NOMO-1 (cell line): ENCODE measurements around the gene SLC24A4.

Source experiments
- DNase-seq, 2 experiments: peaks; one replicate each; lab custom pipeline; 2025; ENCODE audit not compliant: unreplicated experiment in 2 of 2; lab: John Stamatoyannopoulos, UW

SLC24A4 gene

DNA sequence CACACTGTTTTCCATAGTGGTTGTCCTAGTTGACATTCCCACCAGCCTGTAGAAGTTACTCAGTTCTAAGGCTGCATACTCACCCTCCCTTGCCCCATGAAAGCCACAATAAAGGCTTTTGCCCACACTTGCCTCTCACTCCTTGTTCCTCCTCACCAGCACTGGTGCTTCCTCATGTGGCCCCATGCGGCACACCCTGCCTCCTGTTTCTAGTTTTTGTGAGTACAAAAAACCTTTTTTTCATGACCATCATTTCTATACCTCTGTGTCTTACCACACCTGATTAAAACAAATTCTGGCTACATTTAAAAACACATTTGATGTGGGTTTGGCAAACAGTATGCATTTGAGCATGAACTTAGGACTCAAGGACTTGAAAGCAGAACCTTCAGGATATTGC, 149.9 kb downstream of the SLC24A4 start:
- DNase-seq, result peak; percentile 67 to 79

DNA sequence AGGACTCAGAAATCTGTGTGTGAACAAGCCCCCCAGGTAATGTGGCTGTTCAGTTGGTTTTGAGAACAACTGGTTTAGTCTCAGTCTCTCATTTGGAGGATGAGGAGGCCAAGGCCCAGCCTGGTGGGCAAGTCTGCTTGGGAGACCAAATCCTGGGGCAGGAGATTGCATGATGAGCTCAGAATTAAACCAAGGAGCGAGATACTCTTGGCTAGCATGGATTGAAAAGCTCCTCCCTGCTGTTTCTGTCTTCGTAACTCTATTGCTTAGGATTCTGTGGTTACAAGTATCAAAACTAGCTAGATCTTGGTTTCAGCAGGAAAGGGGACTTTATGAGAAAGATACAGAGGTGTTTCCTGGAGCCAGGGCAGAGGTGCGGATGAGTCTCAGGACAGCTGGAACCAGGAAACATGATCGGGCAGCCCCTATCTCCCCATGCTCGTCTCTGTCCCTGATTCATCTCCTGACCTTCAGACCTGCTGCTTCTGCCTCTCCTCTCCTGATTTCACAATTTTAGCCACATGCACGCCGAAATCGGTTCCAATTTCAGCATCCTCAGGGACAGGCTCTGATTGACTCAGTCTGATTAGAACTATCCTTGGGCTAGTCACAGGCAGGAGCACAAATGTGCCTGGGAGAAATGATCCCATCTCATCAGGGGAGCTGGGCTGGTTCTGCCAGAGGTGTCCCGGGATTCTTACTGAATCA, 150.4 kb downstream of the SLC24A4 start:
- DNase-seq, result peak in 1 of 2 experiments; percentile 27

DNA sequence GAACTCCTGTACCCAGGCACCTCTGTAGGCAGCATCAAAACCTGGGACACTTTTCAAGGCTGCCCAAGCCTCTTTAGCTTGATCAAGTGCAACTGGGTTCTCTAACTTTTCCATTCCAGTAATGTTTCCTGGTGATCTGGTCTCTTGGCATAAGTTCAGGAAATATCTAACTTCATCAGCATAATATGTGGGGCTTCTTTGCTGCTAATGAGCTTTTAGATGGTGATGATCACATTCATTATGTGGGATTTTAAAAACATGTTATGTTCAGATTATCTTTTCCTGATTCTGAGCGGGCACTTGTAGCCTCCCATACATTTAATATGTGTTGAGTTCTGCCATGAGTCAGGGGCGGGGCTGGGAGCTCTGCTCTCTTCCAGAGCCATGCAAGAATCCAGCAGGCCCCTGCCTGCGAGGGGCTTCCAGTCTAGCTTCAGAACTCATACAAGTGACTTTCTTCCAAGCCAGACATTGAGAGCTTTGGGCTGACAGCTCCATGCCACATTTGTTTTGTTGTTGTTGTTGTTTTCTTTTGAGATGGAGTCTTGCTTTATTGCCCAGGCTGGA, 151.1 kb downstream of the SLC24A4 start:
- DNase-seq, result no peak

DNA sequence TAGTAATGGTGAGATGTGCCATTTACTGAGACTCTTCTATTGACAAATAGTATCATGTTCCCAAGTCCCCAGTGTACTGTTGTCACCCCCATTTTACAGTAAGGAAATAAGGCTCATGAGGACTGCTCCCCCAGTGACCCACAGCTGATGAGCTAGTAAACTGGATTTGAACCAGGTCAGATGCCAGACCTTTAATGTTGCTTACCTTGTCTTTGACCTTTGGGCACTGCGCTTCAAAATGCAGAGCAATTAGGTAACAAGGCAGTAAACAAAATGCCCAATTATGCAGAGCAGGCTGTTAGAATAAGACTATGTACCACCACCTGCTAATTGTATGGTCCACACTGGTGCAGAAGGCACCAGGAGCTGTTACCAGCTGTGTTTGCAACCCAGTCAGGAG, 152.1 kb downstream of the SLC24A4 start:
- DNase-seq, result no peak

DNA sequence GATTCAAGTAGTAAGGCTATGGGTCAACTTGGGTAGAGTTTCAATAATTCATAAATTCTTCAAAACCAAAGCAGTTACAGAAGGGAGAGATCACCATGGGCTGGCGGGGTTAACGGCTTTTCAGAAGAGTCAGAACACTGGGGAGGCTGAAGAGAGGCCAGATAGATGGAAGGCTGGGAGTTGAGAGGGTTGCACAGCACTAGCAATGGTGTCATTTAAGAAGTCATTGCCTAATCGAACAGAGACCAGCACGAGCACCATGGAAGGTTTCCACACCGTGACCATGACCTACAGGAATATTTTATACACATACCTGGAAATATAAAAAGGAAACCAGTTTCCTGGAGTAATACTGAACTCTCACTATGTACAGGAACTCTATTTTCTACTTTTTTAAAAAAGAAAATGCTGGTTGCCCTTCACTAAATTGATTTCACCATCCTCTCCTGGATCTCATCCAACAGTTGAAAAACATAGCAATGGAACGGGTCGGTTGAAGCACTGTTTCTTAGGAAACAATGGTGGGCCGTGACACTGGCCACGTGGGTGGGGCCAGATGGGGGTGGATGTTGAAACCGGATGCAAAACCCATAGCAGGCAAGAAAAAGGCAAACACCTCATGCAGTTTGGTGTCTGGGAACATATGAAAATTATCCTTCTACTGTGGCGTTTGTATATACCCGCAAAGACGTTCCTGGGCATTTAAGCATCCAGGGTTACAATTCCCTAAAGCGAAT, 152.7 kb downstream of the SLC24A4 start:
- DNase-seq, result peak; percentile 83 to 87

DNA sequence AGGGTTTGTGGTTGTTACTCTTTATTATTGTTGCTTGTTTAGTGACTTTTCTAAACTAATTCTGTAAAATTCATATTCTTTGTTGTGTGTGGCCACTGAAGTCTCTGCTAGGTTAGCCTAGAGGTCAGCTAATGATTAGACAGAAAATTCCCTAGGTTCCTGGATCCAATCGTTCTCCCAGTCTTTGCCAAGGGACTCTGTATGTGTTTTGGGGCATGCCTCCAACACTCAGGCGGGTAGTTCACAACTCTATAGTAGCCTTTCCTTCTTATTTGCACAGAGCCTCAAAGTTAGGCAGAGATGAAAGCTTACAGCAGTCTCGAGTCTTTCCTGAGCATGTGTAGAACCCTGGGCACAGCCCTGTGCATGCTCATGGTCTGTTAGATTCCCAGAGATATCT, 157.9 kb downstream of the SLC24A4 start:
- DNase-seq, result no peak

DNA sequence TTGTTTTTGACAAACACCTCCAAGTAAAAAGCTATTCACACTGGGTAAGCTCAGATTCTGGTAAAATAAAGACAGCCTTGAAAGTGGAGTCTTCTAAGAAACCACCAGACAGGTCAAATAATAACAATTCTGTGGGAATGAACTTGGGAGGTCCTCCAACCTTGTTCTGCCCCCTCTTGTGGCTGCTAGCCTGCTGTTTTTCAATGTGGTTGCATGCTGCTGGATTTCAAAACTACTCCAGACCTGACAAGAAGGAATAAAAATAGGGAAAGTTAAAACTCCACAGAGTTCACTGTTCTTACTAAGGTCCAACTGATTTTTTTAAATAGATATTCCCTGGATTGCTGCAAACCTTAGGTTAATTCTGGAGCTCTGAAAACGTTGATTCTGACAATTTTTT, 158.4 kb downstream of the SLC24A4 start:
- DNase-seq, result no peak

DNA sequence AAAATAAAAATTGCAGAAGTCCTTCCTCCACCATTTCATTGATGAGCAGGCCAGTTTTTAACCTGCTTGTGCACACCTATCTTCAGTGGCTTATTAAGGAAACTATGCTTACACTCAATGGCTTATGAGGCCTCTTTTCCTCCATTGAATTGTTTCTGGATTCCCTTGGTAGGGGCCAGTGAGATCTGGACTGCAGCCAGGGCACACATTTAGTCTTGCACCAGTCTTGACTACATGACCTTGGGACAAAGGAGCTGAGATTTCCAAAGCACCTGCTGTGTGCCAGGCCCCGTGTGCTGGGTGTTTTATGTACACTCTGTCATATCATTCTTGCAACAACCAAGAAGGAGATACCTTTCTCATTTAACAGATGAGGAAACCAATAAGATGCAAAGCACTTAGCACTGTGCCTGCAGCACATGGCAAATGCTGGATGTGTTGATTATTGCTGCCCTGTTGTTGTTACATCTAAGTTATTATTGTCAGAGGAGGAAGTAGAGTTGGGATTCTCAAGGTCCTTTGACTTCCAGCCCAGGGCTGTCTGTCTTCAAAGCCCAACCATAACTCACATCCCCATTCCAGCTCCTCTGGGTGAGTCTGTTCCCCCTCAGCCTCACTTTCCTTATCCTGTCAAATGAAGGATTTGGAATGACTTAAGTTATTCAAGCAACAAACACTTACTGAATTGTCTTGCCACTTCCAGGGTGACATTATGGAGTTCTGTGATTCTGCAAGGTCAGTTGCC, 159.0 kb downstream of the SLC24A4 start:
- no peak for DNase-seq

DNA sequence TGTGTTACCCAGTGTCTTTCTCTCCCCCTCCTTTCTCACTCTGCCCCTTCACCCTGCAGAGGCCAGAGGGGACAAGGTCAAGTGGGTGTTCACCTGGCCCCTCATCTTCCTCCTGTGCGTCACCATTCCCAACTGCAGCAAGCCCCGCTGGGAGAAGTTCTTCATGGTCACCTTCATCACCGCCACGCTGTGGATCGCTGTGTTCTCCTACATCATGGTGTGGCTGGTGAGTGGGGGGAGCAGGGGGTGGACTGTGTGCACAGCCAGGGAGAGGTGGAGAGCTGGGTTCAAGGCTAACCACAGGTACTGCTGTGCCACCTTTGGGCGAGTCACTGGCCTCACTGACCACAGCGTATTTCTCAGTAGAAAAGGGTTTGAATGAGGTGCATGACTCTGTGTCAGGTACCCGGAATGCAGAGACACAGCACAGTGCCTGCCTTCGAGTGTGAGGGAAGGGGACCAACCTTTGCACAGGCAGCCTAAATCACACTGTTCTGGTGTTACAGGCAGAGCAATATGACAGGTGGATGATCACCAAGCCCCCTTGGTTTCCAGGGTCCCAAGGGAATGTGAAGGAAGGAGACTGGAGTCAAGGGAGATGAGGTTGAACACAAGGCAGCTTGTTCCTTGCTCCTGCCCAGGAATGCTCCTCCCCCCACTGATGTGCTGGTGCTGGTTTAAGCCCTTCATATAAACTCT, 159.8 kb downstream of the SLC24A4 start:
- DNase-seq, result no peak

DNA sequence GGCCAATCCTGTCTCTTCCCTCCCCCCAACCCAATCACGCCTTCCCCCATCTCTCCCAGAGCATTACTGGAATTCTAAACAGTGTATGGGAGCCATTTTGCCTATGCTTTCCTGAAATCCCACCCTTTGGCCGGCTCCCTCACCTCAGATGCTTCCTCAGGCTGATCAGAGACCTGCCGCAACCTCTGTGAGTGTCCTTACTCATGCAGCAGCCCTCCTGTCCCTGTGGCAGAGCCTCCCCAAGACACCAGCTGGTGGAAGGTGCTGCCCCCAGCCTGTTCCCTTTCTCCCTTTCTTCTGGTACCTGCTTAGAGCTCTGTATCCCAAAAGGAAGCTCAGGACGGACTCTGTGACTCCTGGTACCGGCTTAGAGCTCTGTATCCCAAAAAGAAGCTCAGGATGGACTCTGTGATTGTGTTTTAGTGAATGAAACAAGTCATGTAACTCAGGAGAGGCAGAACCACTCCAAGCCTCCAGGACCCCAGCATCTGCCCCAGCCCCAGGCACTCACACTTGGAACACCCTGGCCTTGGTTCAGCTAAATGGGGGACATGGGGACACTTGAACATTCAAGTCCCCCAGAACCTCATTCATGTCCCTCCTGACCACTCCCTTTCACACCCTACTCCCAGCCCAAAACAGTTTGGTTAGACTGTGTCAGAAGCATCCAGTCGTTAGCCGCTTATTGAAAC, 161.3 kb downstream of the SLC24A4 start:
- DNase-seq, result no peak

DNA sequence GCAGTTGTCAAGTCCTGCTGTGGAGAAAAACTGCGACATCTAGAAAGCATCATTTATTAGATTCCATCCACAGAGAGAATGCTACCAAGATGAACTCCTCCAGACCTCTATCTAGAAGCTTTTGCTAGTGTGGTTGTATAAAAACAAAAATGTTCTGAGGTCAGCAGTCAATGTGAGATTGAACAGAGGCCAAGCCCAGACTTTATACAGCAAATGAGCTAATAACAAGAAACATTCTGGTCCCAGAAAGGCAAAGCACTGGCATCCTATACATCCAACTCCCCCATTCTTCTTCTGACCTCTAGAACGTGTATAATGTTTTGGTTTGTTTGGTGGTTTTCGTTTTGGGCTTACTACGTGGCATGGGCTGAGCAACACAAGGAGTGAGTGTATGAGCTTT, 163.9 kb downstream of the SLC24A4 start:
- DNase-seq, result no peak

DNA sequence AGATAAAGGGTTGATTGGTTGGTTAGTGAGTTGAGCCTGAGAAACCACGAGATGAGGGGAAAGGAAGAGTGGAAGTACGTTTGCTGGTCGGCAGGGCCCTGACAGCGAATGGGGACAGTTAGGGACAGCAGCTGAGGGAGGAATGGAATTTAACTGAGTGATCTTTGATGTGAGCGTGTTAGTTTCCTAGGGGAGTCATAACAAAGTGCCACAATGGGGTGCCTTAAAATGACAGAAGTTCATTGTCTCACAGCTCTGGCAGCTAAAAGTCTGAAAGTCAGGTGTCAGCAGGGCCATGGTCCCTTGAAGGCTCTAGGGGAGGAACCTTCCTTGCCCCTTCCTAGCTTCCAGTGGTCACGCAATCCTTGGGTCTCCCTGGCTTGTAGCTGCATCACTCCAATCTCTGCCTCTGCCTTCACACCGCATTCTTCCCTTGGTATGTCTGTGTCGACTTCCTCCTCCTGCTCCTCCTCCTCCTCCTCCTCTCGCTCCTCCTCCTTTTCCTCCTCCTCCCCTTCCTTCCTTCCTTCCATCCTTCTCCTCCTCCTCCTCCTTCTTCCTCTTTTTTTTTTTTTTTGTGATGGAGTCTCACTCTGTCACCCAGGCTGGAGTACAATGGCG, 164.7 kb downstream of the SLC24A4 start:
- DNase-seq, result no peak

DNA sequence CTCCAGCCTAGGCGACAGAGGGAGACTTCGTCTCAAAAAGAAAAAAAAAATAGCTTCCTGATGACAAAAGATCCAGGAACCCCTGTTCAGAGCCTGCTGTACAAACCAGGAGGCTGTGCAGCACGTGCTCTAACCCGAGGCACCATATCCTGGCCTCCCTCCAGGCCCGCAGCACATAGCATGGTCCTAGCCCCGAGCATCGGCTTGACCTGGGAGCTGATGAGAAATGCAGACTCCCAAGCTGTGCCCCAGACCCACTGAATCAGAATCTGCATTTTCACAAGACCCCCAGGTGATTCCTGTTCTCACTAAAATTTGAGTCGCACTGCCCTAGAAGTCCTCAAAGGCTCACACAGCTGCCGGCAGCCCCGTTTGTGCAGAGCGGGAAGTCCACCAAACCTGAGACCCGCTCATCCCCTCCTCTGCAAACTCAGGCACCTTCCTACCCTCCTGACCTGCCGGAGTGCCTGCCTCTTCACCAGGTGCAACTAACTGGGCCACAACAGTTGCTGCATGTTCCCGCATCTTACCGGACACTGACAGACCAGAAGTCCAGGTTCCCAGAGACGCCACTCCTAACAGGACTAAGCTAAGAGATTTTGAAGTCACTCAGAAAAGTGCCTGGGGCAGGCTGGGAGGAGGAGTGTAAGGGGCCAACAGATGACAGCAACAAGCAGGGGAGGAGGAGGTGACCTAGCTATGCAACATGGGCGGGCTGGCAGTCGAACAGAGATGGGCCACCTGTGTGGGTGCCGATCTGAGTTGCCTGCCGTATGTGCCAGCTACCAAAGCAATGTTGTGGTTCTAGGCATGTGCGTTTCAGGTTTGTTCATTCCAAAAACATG, 166.7 kb downstream of the SLC24A4 start:
- DNase-seq, result no peak

DNA sequence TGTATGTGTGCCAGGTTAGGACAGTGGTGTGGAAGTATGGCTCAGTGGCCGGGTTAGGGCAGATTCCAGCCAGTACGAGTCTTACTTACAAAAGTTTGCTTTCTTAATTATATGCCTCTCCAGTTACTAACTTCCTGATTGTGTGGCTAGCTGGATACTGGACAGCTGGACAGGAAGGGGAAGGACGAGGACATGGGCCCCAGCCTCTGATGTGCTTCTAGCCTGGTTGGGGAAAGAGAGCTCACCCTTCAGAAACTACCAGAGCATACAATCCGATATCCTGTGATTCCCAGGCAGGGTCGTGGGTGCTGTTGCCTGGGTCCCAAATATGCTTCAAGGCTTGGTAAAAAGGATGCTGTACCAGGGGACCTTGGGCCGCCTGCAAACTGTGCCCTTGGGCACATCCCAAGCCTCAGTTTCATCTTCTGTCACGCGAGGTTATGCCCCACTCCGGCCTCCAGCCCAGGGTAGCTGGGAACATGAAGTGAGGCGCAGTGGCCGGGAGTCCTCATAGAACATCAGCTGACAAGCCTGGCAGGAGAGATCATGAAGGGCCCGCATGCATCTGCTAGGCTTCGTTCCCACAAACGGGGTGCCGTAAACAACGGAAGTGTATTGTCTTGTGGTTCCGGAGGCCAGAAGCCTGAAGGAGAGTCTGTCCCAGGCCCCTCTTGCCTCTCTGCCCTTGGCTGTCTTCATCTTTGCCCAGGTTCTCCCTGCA, 167.4 kb downstream of the SLC24A4 start:
- DNase-seq, result no peak

DNA sequence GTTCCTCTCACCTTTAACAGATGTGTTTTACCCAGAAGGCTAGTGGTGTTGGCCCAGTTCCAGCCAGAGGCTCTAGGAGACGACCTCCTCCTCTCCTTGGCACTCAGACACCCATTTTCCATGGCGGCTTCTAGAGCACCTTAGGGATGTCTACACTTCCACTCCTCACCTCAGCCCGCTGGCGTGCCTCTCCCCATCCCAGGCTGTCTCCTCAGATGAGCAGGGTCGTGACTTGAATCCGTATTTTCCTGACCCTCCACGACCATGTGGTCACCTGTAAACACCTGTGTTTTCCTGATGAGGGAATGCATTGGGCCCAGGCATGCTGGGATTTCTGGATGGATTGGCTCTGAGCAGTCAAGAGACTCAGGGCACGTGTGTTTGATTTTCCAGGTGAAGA, 168.8 kb downstream of the SLC24A4 start:
- DNase-seq, result no peak

DNA sequence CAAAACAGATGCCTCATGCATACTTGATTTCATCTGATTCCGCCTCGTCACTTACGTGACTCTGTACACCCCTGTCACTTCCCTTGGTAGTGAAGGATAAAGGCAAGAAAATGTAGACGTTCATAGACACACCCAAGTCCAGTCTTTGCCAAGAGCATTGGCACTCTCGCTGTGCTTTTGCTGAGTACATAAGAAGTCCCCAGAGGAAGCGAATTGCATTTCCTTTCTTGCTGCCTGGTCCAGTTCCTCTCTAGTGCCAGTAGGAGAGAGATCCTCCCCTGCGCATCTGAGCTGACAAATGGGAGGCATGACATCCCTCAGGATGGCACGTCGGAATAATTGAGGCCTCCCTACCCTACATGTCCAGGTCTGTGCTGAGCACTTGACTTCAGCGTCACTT, 169.3 kb downstream of the SLC24A4 start:
- DNase-seq, result peak in 1 of 2 experiments; percentile 11

DNA sequence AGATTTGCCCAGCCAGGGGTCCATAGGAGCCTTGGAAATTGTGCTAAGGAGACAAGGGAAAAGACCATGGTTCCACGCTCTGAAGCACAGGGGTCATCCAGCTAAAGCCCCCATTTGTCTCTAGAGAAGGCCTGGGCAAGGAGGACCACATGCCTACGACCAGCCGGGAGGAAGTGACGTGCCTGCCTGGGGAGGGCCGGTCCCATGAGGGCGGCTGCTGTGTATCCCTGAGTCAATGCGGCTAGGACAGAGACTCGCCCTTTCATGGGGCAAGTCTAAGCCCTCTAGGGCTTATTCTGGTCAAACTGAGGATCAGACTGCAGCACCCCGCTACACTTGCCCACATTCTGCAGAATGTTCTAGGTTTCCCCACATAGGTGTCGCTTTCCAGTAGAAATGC, 170.1 kb downstream of the SLC24A4 start:
- no peak for DNase-seq

DNA sequence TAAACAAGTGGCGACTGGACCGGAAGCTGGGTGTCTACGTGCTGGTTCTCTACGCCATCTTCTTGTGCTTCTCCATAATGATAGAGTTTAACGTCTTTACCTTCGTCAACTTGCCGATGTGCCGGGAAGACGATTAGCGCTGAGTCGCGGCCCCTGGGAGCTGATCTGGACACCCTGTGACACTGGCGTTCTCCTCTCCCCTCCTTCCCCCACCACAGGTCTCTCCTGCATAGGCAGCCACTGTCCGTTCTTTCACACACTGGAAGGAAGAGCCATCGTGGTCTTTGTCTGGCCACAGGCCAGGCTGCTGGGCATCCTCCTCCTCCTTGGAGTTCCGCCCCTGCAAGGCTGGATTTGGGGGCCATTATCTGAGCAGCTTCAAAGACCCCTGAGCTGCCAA, 170.5 kb downstream of the SLC24A4 start:
- no peak for DNase-seq
